ENCODE measurements around the gene CENPL.
A peak's percentile ranks its signal among the peaks of the same experiment; 100 is the strongest.
"Not testable (repeated sequence)": the region's sequence is repeated elsewhere in the genome, so short reads cannot be mapped to it uniquely, and the experiment has no call there.

CENPL gene

DNA sequence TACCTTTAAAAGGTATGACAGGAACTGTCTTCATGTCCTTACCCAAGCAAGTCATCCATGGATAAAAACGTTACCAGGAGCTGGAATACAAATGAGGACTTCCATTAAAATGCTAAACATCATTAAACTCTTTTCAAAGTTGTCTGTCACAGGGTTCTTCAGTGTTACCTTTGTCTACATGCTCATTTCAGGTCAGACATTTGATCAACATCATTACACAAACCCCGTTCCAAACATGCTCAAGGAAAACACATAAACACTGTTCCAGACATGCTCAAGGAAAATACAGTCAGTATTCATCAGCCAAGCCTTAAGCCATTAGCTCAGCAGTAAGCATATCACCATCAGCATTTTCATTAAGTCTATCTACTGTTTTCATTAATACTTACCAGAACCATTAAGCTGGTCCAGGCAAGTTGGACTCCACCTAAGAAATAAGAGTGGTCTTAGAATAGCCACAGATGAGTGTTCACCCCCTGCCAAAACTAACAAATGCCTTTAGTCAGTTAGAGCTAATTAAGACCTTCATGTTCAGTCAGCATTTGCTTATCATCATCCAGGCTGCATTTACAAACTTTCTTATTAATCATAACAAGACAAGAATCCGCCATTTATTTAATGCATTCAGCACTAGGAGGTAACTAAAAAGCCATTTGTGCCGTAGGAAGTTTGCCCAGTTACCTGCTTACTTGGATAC is 40.9 kb upstream of the CENPL start:
- peak overlapping the region; percentile 99 for H3K9ac ChIP-seq (ENCODE audit: low read length)
- peaks cover 4% of the 10 kb centered on the region for H3K9me3 ChIP-seq (ENCODE audit: control insufficient read depth, low read depth, low read length)
- peaks cover 15% of the 10 kb centered on the region for H3K4me1 ChIP-seq (ENCODE audit: control insufficient read depth, low read depth, low read length)
- peak overlapping the region; percentile 94 for H3K27ac ChIP-seq (ENCODE audit: low read length)
- peak overlapping the region; percentile 100 for H3K4me3 ChIP-seq (ENCODE audit: low read length)
- H3K36me3 ChIP-seq (ENCODE audit: control insufficient read depth, low read depth, low read length), result peaks cover 53% of the 10 kb centered on the region
- no peaks in the 10 kb centered on the region for H3K27me3 ChIP-seq (ENCODE audit: control insufficient read depth, insufficient read depth, low read length)

DNA sequence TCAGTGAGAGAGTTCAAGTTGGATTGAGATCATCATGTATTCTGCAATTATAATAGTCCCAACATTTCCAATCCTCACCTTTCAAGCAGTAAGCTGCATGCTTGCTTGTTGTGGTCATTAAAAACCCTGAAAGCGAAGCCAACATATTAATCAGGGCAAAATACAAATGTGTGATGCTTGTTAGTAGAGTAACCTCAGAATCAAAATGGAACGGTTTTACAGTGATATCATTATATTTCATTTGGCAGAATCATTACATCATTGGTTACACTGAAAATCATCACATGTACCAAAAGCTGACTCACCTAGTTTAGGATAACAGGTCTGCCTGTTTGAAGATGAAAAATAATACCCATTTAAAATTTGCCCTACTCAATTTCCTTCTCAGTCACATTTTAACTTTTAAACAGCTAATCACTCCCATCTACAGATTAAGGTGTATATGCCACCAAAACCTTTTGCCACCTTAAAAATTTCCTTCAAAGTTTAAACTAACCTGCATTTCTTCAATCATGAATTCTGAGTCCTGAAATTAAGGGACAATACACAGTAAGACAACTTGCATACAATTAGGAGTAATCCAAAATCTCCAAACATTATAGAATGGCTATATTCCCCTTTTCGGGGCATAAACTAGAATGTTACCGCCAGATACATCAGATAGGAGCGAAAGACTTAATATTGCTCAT is 39.6 kb upstream of the CENPL start:
- Histone ChIP-seq H3K27ac (ENCODE audit: low read length) (peak overlapping the region; percentile 49), H3K4me3 (ENCODE audit: low read length) (peak overlapping the region; percentile 100), H3K36me3 (ENCODE audit: control insufficient read depth, low read depth, low read length) (peaks cover 47% of the 10 kb centered on the region), H3K27me3 (ENCODE audit: control insufficient read depth, insufficient read depth, low read length) (no peaks in the 10 kb centered on the region), H3K9ac (ENCODE audit: low read length) (peak overlapping the region; percentile 99), H3K9me3 (ENCODE audit: control insufficient read depth, low read depth, low read length) (peaks cover 4% of the 10 kb centered on the region), H3K4me1 (ENCODE audit: control insufficient read depth, low read depth, low read length) (peaks cover 13% of the 10 kb centered on the region)

DNA sequence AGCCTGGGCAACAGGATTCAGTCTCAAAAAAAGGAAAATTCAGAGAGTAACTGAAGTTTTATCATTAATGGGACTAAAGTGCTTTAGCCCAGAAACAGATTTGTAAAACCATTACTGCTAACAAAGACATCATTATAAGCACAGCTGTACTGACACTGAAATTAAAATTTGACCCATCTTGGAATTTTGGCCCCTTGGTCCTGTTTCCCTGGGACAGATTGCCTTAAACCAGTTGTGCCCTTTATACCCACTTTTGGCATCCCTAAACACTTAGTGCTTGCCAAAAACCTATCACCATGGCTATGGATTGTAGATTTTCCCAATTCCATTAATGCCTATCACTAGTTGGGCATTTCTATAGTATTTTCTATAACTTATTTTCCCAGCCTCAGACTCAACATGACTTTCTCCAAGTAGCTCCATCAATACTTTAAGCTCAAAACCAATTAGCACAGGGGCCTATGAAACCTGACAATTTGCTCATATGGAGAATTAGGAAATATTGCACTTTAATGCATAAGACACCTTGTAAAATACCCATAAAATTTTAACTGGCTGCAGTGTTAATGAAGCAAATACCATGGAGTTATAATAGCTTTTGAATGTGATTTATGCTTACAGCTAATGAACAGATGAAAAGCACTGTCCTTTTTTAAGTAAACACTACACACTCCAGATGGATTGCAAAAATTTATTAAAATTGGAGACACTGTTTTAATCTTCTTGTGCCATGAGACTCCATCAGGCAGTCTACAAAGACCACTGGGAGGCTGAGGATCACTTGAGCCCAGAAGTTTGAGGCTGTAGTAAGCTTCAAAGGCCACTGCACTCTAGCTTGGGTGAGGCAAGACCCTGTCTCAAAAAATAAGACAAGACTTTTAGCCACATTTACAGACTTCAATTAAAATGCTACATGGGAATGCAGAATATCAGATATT is 38.8 kb upstream of the CENPL start:
- peaks cover 4% of the 10 kb centered on the region for H3K9me3 ChIP-seq (ENCODE audit: control insufficient read depth, low read depth, low read length)
- H3K27ac ChIP-seq (ENCODE audit: low read length), result no peak overlapping the region
- no peak overlapping the region for H3K4me3 ChIP-seq (ENCODE audit: low read length)
- no peaks in the 10 kb centered on the region for H3K27me3 ChIP-seq (ENCODE audit: control insufficient read depth, insufficient read depth, low read length)
- H3K9ac ChIP-seq (ENCODE audit: low read length), result no peak overlapping the region
- peaks cover 47% of the 10 kb centered on the region for H3K36me3 ChIP-seq (ENCODE audit: control insufficient read depth, low read depth, low read length)
- H3K4me1 ChIP-seq (ENCODE audit: control insufficient read depth, low read depth, low read length), result peaks cover 9% of the 10 kb centered on the region

DNA sequence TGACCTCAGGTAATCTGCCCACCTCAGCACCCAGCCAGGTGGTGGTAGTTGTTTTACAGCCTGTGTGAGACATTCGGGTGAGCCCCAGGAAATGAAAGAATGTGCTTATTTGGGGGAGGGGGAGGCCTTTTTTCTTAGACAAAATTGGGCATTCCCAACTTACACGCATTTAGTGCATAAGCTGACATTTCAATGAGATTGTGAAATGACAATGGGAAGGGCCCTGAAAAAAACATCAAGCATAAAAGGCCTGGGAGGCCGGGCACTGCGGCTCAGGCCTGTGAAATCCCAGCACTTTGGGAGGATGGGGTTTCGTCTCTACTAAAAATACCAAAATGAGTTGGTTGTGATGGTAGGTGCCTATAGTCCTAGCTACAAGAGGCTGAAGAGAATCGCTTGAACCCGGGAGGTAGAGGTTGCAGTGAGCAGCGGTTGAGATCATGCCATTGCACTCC is 38.1 kb upstream of the CENPL start:
- H3K4me3 ChIP-seq (ENCODE audit: low read length), result no peak overlapping the region
- H3K9me3 ChIP-seq (ENCODE audit: control insufficient read depth, low read depth, low read length), result peaks cover 4% of the 10 kb centered on the region
- H3K36me3 ChIP-seq (ENCODE audit: control insufficient read depth, low read depth, low read length), result peaks cover 51% of the 10 kb centered on the region
- H3K27me3 ChIP-seq (ENCODE audit: control insufficient read depth, insufficient read depth, low read length), result no peaks in the 10 kb centered on the region
- peak overlapping the region; percentile 19 for H3K27ac ChIP-seq (ENCODE audit: low read length)
- no peak overlapping the region for H3K9ac ChIP-seq (ENCODE audit: low read length)
- peaks cover 9% of the 10 kb centered on the region for H3K4me1 ChIP-seq (ENCODE audit: control insufficient read depth, low read depth, low read length)

DNA sequence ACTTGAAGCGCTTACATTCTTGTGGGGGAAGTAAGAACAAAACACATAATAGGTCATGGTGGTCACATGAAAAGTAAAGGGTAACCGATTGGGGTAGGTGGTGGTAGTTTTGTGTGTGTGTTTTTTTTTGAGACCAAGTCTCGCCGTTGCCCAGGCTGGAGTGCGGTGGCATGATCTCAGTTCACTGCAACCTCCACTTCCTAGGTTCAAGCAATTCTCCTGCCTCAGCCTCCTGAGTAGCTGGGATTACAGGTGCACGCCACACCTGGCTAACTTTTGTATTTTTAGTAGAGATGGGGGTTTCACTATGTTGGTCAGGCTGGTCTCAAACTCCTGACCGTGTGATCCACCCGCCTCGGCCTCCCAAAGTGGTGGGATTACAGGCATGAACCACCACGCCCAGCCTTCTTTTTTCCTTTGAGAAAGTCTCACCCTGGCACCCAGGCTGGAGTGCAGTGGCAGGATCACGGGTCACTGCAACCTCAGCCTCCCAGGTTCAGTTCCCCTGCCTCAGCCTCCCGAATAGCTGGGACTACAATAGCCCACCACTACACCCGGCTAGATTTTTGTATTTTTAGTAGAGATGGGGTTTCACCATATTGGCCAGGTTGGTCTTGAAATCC is 37.6 kb upstream of the CENPL start:
- Histone ChIP-seq H3K27ac (ENCODE audit: low read length) (peak overlapping the region; percentile 19), H3K36me3 (ENCODE audit: control insufficient read depth, low read depth, low read length) (peaks cover 57% of the 10 kb centered on the region)
- not testable (repeated sequence) for H3K9ac ChIP-seq (ENCODE audit: low read length); H3K27me3 ChIP-seq (ENCODE audit: control insufficient read depth, insufficient read depth, low read length); H3K9me3 ChIP-seq (ENCODE audit: control insufficient read depth, low read depth, low read length); H3K4me3 ChIP-seq (ENCODE audit: low read length); H3K4me1 ChIP-seq (ENCODE audit: control insufficient read depth, low read depth, low read length)

DNA sequence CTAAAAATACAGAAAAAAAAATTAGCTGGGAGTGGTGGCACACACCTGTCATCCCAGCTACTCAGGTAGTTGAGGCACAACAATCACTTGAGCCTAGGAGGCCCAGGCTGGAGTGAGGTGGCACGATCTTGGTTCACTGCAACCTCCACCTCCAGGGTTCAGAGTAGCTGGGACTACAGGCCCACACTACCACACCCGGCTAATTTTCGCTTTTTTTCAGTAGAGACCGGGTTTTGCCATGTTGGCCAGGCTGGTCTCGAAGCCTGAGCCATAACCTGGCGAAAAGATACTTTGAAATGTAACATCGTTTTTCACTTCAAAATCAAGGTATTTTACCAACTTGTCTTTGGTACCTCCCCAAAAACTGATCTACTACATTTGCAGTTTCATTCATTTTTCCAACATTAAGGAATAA is 37.1 kb upstream of the CENPL start:
- peaks cover 57% of the 10 kb centered on the region for H3K36me3 ChIP-seq (ENCODE audit: control insufficient read depth, low read depth, low read length)
- H3K9me3 ChIP-seq (ENCODE audit: control insufficient read depth, low read depth, low read length), result peaks cover under 1% of the 10 kb centered on the region
- peaks cover 9% of the 10 kb centered on the region for H3K4me1 ChIP-seq (ENCODE audit: control insufficient read depth, low read depth, low read length)
- no peak overlapping the region for H3K27ac ChIP-seq (ENCODE audit: low read length)
- no peaks in the 10 kb centered on the region for H3K27me3 ChIP-seq (ENCODE audit: control insufficient read depth, insufficient read depth, low read length)
- no peak overlapping the region for H3K4me3 ChIP-seq (ENCODE audit: low read length)
- no peak overlapping the region for H3K9ac ChIP-seq (ENCODE audit: low read length)

DNA sequence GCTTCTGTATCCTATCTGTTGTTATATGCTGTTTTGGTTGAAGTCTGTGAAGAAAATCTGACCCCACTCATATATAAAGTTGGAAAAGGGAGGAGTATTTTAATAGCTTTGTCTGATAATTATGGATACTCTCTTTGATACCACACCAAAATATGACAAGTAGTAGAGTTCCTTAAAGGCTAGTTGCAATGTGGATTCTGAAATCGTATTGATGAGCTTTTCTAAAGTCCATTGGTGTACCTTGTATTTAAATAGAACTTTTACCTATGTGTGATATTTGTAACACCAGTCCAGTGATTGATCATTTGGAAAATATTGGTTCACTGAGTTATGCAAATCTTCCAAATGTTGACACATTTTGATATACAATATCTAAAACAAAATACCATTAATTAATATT is 35.4 kb upstream of the CENPL start:
- Histone ChIP-seq H3K4me3 (ENCODE audit: low read length) (no peak overlapping the region), H3K9ac (ENCODE audit: low read length) (no peak overlapping the region), H3K36me3 (ENCODE audit: control insufficient read depth, low read depth, low read length) (peaks cover 53% of the 10 kb centered on the region), H3K27ac (ENCODE audit: low read length) (no peak overlapping the region), H3K9me3 (ENCODE audit: control insufficient read depth, low read depth, low read length) (no peaks in the 10 kb centered on the region), H3K27me3 (ENCODE audit: control insufficient read depth, insufficient read depth, low read length) (no peaks in the 10 kb centered on the region), H3K4me1 (ENCODE audit: control insufficient read depth, low read depth, low read length) (peaks cover 5% of the 10 kb centered on the region)

DNA sequence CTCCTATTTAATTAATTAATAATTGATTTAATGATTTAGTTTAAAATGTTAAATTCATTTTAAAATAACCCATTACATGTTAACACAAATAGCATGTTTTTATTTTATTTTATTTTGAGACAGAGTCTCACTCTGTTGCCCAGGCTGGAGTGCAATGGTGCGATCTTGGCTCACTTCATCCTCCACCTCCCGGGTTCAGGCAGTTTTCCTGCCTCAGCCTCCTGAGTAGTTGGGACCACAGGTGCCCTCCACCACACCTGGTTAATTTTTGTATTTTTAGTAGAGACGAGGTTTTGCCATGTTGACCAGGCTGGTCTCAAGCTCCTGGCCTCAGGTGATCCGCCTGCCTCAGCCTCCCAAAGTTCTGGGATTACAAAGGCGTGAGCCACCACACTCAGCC is 34.9 kb upstream of the CENPL start:
- not testable (repeated sequence) for H3K9me3 ChIP-seq (ENCODE audit: control insufficient read depth, low read depth, low read length); H3K9ac ChIP-seq (ENCODE audit: low read length); H3K4me1 ChIP-seq (ENCODE audit: control insufficient read depth, low read depth, low read length); H3K27ac ChIP-seq (ENCODE audit: low read length); H3K27me3 ChIP-seq (ENCODE audit: control insufficient read depth, insufficient read depth, low read length); H3K4me3 ChIP-seq (ENCODE audit: low read length)
- H3K36me3 ChIP-seq (ENCODE audit: control insufficient read depth, low read depth, low read length), result peaks cover 51% of the 10 kb centered on the region

DNA sequence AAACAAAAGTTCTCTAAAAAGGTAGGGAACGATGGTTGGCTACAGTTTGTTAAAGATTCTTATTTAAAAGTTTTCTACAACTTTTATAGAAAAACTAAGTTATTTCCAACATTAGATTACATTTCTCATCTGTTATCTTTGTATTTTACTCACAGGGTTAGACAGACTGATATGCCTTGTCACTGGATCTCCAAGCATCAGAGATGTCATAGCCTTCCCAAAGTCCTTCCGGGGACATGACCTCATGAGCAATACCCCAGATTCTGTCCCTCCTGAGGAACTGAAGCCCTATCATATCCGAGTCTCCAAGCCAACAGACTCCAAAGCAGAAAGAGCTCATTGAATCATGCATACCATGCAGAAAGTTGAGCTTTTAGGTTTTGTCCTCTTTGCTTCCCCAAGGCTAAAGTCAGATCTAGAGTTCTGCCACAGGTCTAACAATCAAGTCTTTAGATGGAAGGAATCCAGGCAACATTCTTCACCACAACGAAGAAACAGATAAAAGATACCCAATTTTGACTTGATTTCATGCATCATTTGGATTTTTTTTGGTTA is 32.8 kb upstream of the CENPL start:
- no peak overlapping the region for H3K27ac ChIP-seq (ENCODE audit: low read length)
- H3K36me3 ChIP-seq (ENCODE audit: control insufficient read depth, low read depth, low read length), result peaks cover 37% of the 10 kb centered on the region
- H3K27me3 ChIP-seq (ENCODE audit: control insufficient read depth, insufficient read depth, low read length), result no peaks in the 10 kb centered on the region
- H3K9me3 ChIP-seq (ENCODE audit: control insufficient read depth, low read depth, low read length), result no peaks in the 10 kb centered on the region
- no peak overlapping the region for H3K4me3 ChIP-seq (ENCODE audit: low read length)
- peaks cover 10% of the 10 kb centered on the region for H3K4me1 ChIP-seq (ENCODE audit: control insufficient read depth, low read depth, low read length)
- H3K9ac ChIP-seq (ENCODE audit: low read length), result no peak overlapping the region

DNA sequence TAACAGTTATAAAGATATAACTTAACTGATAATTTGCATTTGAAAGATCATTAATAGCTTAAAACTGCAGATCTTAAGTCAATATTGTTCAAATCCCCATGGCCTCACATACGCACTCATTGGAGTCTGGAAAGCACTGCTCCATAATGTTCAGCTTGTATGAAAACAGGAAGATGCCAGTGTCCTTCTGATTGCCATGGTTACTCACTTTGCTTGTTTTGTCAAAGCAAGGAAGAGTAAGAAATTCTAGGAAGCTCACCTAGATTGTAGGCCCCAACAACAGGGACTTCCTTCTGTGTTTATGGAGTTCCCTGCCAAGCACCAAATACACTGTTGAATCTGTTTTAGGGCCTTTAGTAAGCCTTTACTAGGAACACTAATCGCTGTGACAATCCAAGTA is 32.2 kb upstream of the CENPL start:
- H3K36me3 ChIP-seq (ENCODE audit: control insufficient read depth, low read depth, low read length), result peaks cover 37% of the 10 kb centered on the region
- H3K4me1 ChIP-seq (ENCODE audit: control insufficient read depth, low read depth, low read length), result peaks cover 10% of the 10 kb centered on the region
- no peaks in the 10 kb centered on the region for H3K27me3 ChIP-seq (ENCODE audit: control insufficient read depth, insufficient read depth, low read length)
- no peak overlapping the region for H3K27ac ChIP-seq (ENCODE audit: low read length)
- no peaks in the 10 kb centered on the region for H3K9me3 ChIP-seq (ENCODE audit: control insufficient read depth, low read depth, low read length)
- H3K9ac ChIP-seq (ENCODE audit: low read length), result no peak overlapping the region
- H3K4me3 ChIP-seq (ENCODE audit: low read length), result no peak overlapping the region

DNA sequence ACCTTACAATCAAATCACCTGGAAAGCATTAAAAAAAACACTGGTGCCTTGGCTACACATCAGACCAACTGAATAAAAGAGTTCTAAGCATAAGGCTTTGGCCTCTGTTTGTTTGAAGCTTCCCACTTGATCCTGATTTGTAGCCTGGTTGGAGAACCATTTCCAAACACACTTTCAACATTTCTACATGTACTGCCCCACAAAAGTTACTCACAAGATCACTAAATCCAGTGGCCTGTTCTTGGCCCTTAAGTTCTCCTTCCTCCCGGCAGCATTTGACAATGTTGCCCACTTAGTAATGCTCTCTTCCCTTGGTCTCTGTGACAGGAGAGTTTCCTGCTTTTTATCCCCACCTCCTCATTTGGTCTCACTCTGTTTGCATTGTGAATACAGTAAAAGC is 31.3 kb upstream of the CENPL start:
- Histone ChIP-seq H3K9ac (ENCODE audit: low read length) (no peak overlapping the region), H3K27me3 (ENCODE audit: control insufficient read depth, insufficient read depth, low read length) (no peaks in the 10 kb centered on the region), H3K36me3 (ENCODE audit: control insufficient read depth, low read depth, low read length) (peaks cover 41% of the 10 kb centered on the region), H3K27ac (ENCODE audit: low read length) (no peak overlapping the region), H3K4me3 (ENCODE audit: low read length) (no peak overlapping the region), H3K9me3 (ENCODE audit: control insufficient read depth, low read depth, low read length) (no peaks in the 10 kb centered on the region), H3K4me1 (ENCODE audit: control insufficient read depth, low read depth, low read length) (peaks cover 10% of the 10 kb centered on the region)
